Left lung (tissue), 10 donors: Measurements from ENCODE around the gene HYOU1. TPM values are rescaled to one million over a fixed set of nuclear protein-coding genes. Genes with fewer than 3 reads are reported as not detected.

Source experiments
- ATAC-seq: fragments of 200-7000 bp; cut with Tn5 transposase; one replicate; pipeline ENCODE4 v1.9.1; 2020; ENCODE audit warnings: moderate library complexity
- DNase-seq, 4 donors: peaks; one replicate each; pipeline ENCODE4 v3.0.0-alpha.2; 2013 to 2020
- H3K27ac ChIP-seq, 2 donors: fragments of 200-600 bp; sonication (generic) in 1 of 2; one replicate each; pipeline versions ENCODE4 v1.5.0 to v1.8.0; 2020 to 2021
- H3K27me3 ChIP-seq, 2 donors: fragments of 200-600 bp; sonication (generic) in 1 of 2; one replicate each; pipeline versions ENCODE4 v1.5.0 to v1.8.0; 2020 to 2021
- H3K36me3 ChIP-seq, 2 donors: fragments of 200-600 bp; sonication (generic) in 1 of 2; one replicate each; pipeline versions ENCODE4 v1.5.0 to v1.8.0; 2020 to 2021
- H3K4me1 ChIP-seq, 2 donors: fragments of 200-600 bp; one replicate each; pipeline ENCODE4 v1.8.0; 2021
- H3K4me3 ChIP-seq, 2 donors: fragments of 200-600 bp; sonication (generic) in 1 of 2; one replicate each; pipeline versions ENCODE4 v1.5.0 to v1.8.0; 2020 to 2021; ENCODE audit warnings: mild to moderate bottlenecking in 1 of 2
- H3K9me3 ChIP-seq, 2 donors: fragments of 200-600 bp; sonication (generic) in 1 of 2; one replicate each; pipeline versions ENCODE4 v1.5.0 to v1.8.0; 2020 to 2021
- CTCF ChIP-seq, 2 donors: fragments of 200-600 bp; sonication (generic) in 1 of 2; IDR thresholded peaks; one replicate each; pipeline versions ENCODE4 v1.5.0 to v1.8.0; 2021; ENCODE audit warnings: antibody characterized with exemption in 2 of 2
- intact Hi-C, 2 donors: fragments of 100-400 bp; cut with DNase I; formaldehyde crosslinking; loops; one replicate each; pipeline versions ENCODE4 v1.11.2 to v1.14.2; 2022
- polyA plus RNA-seq, 6 donors: library from polyadenylated mRNA; unstranded; fragments of 120-200 nt; gene quantifications; one replicate each; pipeline ENCODE4 v1.2.1, GENCODE V29; 2013; ENCODE audit not compliant: insufficient read length in 6 of 6
- total RNA-seq, 2 donors: library from RNA; stranded (reverse); fragmentation: NEBNext Ultra II Directional; extraction: Animal tissue kit (Norgen Biotek cat#: 25700); gene quantifications; one replicate each; pipeline ENCODE4 v1.2.1, GENCODE V29; 2021
- donor health status: DM: no; HTN: yes; CAD: no.
- donor health status: DM: no; HTN: no; CAD: no.

Gene HYOU1
- total and polyA plus RNA-seq, 8 donors: 66.2 to 272 (median 84.1) TPM

DNA sequence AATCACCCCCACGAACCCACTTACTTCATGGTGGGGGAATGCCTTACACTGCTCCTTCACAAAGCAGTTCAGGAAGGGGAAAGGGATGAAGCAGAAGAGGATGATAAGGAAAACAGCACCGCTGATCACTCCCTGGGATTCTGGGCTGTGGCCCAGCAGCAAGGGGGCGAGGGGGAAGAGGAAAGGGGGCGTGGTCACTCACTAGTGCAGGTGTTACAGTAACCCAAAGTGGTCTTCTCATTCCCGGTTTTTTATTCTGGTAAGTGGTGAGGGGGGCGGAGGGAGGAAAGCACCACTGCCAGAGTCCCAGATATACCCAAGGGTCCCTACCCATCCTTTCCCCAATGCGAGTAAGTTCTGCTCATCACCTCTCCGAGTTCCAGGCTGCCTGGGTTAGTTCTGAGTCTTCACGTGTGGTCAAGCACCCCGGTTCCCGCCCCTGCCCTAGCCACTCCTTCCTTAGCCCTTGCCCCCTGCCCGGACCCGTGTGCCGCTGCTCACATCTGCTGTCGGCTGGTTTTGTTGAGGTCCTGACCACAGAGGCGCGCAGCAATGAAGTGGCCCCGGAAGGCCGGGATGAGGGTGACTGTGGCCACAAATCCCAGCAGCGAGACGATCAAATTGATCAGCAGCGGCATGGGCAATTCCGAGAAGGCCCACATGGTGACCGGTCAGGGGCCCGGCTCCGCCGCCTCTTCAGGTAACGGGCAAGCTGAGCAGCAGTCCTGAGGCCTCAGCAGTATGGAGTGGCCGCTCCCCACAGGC, 44.2 kb upstream of the HYOU1 start:
- Histone ChIP-seq H3K27ac (peak overlapping the region; percentile 92 to 95), H3K4me1 (peaks cover 16 to 37% of the 10 kb centered on the region in 2 donors), H3K36me3 (peaks cover 0 to 20% of the 10 kb centered on the region in 2 donors), H3K27me3 (no peaks in the 10 kb centered on the region), H3K4me3 (peak overlapping the region; percentile 73 to 87), H3K9me3 (no peaks in the 10 kb centered on the region)
- intact Hi-C loops: no loop called here
- DNase-seq (peak in 1 of 4 donors; percentile 83), ATAC-seq (peak; percentile 28)
- TF ChIP-seq CTCF (IDR thresholded peaks at IDR 0.05): no peak

GRCh38 chr11:119100246-119100970, 43.4 kb upstream of the HYOU1 start:
- Histone ChIP-seq H3K4me3 (peak overlapping the region; percentile 73 to 87), H3K27me3 (no peaks in the 10 kb centered on the region), H3K9me3 (no peaks in the 10 kb centered on the region), H3K36me3 (peaks cover 0 to 20% of the 10 kb centered on the region in 2 donors), H3K4me1 (peaks cover 14 to 39% of the 10 kb centered on the region in 2 donors), H3K27ac (no peak overlapping the region)
- intact Hi-C loops: no loop called here
- TF ChIP-seq CTCF (IDR thresholded peaks at IDR 0.05): no peak
- DNase-seq (no peak), ATAC-seq (no peak)

DNA sequence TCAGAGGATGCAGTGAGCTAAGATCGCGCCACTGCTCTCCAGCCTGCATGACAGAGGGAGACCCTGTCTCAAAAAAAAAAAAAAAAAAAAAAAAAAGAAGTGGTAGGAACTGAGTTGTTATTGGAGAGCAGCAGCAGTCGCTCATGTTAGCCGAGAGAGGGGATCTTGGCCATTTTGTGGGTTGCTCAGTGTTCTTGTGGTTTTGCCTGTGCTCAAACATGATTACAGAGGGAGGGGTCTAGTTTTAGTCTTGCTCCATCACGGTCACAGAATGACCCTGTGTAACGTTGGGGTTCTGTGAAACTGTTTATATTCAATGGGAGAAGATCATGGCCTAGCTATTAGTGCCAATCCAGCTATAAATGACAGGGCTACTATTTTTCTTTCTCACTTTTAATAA, 42.7 kb upstream of the HYOU1 start:
- no peak for TF ChIP-seq CTCF (IDR thresholded peaks at IDR 0.05)
- Histone ChIP-seq H3K27ac (no peak overlapping the region), H3K4me1 (peaks cover 14 to 39% of the 10 kb centered on the region in 2 donors), H3K27me3 (no peaks in the 10 kb centered on the region), H3K36me3 (peaks cover 0 to 20% of the 10 kb centered on the region in 2 donors), H3K4me3 (no peak overlapping the region), H3K9me3 (no peaks in the 10 kb centered on the region)
- intact Hi-C loops: no loop called here
- no peak for ATAC-seq
- DNase-seq: no peak

GRCh38 chr11:119095066-119095880, 38.3 kb upstream of the HYOU1 start:
- intact Hi-C loops: no loop called here
- H3K9me3 ChIP-seq: no peaks in the 10 kb centered on the region
- peaks cover 0 to 29% of the 10 kb centered on the region in 2 donors for H3K36me3 ChIP-seq

More at GRCh38 chr11:119095066-119095880, 38.3 kb upstream of the HYOU1 start:
- Histone ChIP-seq H3K27ac (peak overlapping the region; percentile 87 to 96), H3K27me3 (no peaks in the 10 kb centered on the region), H3K4me3 (peak overlapping the region; percentile 88 to 89), H3K4me1 (peaks cover 19 to 42% of the 10 kb centered on the region in 2 donors)
- ATAC-seq (peak; percentile 94), DNase-seq (peak; percentile 95 to 99 (median 98))
- TF ChIP-seq CTCF (IDR thresholded peaks at IDR 0.05): peak in 1 of 2 donors; percentile 2
